ENCODE measurements around the gene DMKN. TPM values are rescaled to one million over a fixed set of nuclear protein-coding genes. Genes with fewer than 3 reads are reported as not detected.

The DMKN gene
- polyA plus RNA-seq, 3 donors, result not detected

GRCh38 chr19:35519291-35519690 lies 5.8 kb upstream of the DMKN start:
- H3K27ac ChIP-seq (ENCODE audit: low read depth in 1 of 2, low read length in 2 of 2), result no peak overlapping the region

GRCh38 chr19:35518313-35518712 lies 4.9 kb upstream of the DMKN start:
- Histone ChIP-seq H3K27me3 (ENCODE audit: control insufficient read depth in 2 of 2, insufficient read depth in 2 of 2, low read length in 2 of 2) (peaks cover 0 to 3% of the 10 kb centered on the region in 2 donors), H3K27ac (ENCODE audit: low read depth in 1 of 2, low read length in 2 of 2) (no peak overlapping the region), H3K9ac (ENCODE audit: insufficient read depth, low read length, poor library complexity, severe bottlenecking) (no peak overlapping the region), H3K4me3 (replicated peaks in 1 of 3; ENCODE audit: low read depth in 2 of 3, low read length in 3 of 3) (no peak overlapping the region), H3K79me2 (ENCODE audit: insufficient read depth, low read length) (no peaks in the 10 kb centered on the region), H3K9me3 (replicated peaks in 1 of 2; ENCODE audit: control insufficient read depth in 1 of 2, insufficient read depth in 1 of 2, low read length in 2 of 2) (no peaks in the 10 kb centered on the region), H3K36me3 (replicated peaks in 1 of 2; ENCODE audit: control insufficient read depth in 1 of 2, insufficient read depth in 2 of 2, low read length in 2 of 2) (no peaks in the 10 kb centered on the region), H3K4me2 (replicated peaks; ENCODE audit: extremely low read depth, low read length, poor library complexity, severe bottlenecking) (no peak overlapping the region), H4K20me1 (ENCODE audit: insufficient read depth, low read length) (no peaks in the 10 kb centered on the region), H3K4me1 (ENCODE audit: control insufficient read depth in 1 of 2, insufficient read depth in 2 of 2, low read length in 2 of 2) (no peaks in the 10 kb centered on the region), H2AFZ (ENCODE audit: insufficient read depth, low read depth, low read length, poor library complexity, severe bottlenecking) (no peak overlapping the region)
- peak overlapping the region in 1 of 7 donors; percentile 33 for H3K27ac Mint-ChIP-seq
- no peak overlapping the region for H3K4me3 Mint-ChIP-seq
- peaks cover 7 to 16% (median 8%) of the 10 kb centered on the region in 3 donors for H3K27me3 Mint-ChIP-seq (ENCODE audit: low read depth in 3 of 3)
- TF ChIP-seq CTCF (IDR thresholded peaks at IDR 0.05), result no peak
- no peaks in the 10 kb centered on the region for H3K36me3 Mint-ChIP-seq
- DNase-seq, result no peak
- WGBS (ENCODE audit: insufficient coverage), result 93% methylated on average over 4 of the region's 6 CpGs
- intact Hi-C loops (cut with micrococcal nuclease), result no loop called here
- H3K9me3 Mint-ChIP-seq, result peaks cover 0 to 2% (median 0%) of the 10 kb centered on the region in 7 donors
- peaks cover 2% of the 10 kb centered on the region for H3K4me1 Mint-ChIP-seq

More at GRCh38 chr19:35519291-35519690, 5.8 kb upstream of the DMKN start:
- no peak for TF ChIP-seq CTCF (IDR thresholded peaks at IDR 0.05)
- Histone ChIP-seq H3K4me3 (replicated peaks in 1 of 3; ENCODE audit: low read depth in 2 of 3, low read length in 3 of 3) (no peak overlapping the region), H3K9me3 (replicated peaks in 1 of 2; ENCODE audit: control insufficient read depth in 1 of 2, insufficient read depth in 1 of 2, low read length in 2 of 2) (no peaks in the 10 kb centered on the region), H2AFZ (ENCODE audit: insufficient read depth, low read depth, low read length, poor library complexity, severe bottlenecking) (no peak overlapping the region), H4K20me1 (ENCODE audit: insufficient read depth, low read length) (no peaks in the 10 kb centered on the region), H3K9ac (ENCODE audit: insufficient read depth, low read length, poor library complexity, severe bottlenecking) (no peak overlapping the region), H3K27me3 (ENCODE audit: control insufficient read depth in 2 of 2, insufficient read depth in 2 of 2, low read length in 2 of 2) (no peaks in the 10 kb centered on the region), H3K36me3 (replicated peaks in 1 of 2; ENCODE audit: control insufficient read depth in 1 of 2, insufficient read depth in 2 of 2, low read length in 2 of 2) (no peaks in the 10 kb centered on the region), H3K4me1 (ENCODE audit: control insufficient read depth in 1 of 2, insufficient read depth in 2 of 2, low read length in 2 of 2) (no peaks in the 10 kb centered on the region), H3K4me2 (replicated peaks; ENCODE audit: extremely low read depth, low read length, poor library complexity, severe bottlenecking) (no peak overlapping the region), H3K79me2 (ENCODE audit: insufficient read depth, low read length) (no peaks in the 10 kb centered on the region)
- Mint-ChIP-seq H3K27me3 (ENCODE audit: low read depth in 3 of 3) (peaks cover 3 to 7% (median 7%) of the 10 kb centered on the region in 3 donors), H3K4me1 (peaks cover 2% of the 10 kb centered on the region), H3K9me3 (peaks cover 0 to 2% (median 0%) of the 10 kb centered on the region in 7 donors), H3K4me3 (no peak overlapping the region), H3K36me3 (no peaks in the 10 kb centered on the region), H3K27ac (peak overlapping the region in 1 of 7 donors; percentile 51)
- intact Hi-C loops (cut with micrococcal nuclease), result no loop called here
- WGBS (ENCODE audit: insufficient coverage), result 27% methylated on average over 2 of the region's 7 CpGs
- no peak for DNase-seq
